Activated CD8-positive, alpha-beta memory T cell treated with anti-CD3 and anti-CD28 coated beads, Interleukin-2, amount 10 ng/mL, durations not matched to agents 7 days and 5 days (primary cell): ENCODE results near the gene SNX2. TPM values are rescaled to one million over a fixed set of nuclear protein-coding genes. Genes with fewer than 3 reads are reported as not detected.
A peak's percentile ranks its signal among the peaks of the same experiment; 100 is the strongest.

ENCODE experiments used
- ATAC-seq: fragments of 150-1000 bp; cut with Tn5 transposase; one replicate; pipeline ENCODE4 v1.10.0; 2021; ENCODE audit warnings: moderate library complexity
- CTCF ChIA-PET: fragments of 350-600 bp; sonication (Branson Sonifier 250); formaldehyde crosslinking; loops from one replicate; lab custom pipeline; 2021; ENCODE audit warnings: antibody characterized with exemption; lab: Charles Lee
- DNase-seq: peaks from one replicate; pipeline ENCODE4 v3.0.0-alpha.2; 2020
- H3K27ac Mint-ChIP-seq: one replicate; pipeline ENCODE4 v1.8.0; 2021; ENCODE audit warnings: mild to moderate bottlenecking, mixed read lengths
- H3K27me3 Mint-ChIP-seq: one replicate; pipeline ENCODE4 v1.8.0; 2021; ENCODE audit warnings: mixed read lengths
- H3K36me3 Mint-ChIP-seq: one replicate; pipeline ENCODE4 v1.8.0; 2021; ENCODE audit warnings: mild to moderate bottlenecking, mixed read lengths
- H3K4me1 Mint-ChIP-seq: one replicate; pipeline ENCODE4 v1.8.0; 2021; ENCODE audit warnings: mixed read lengths
- H3K4me3 Mint-ChIP-seq: one replicate; pipeline ENCODE4 v1.8.0; 2021; ENCODE audit warnings: mild to moderate bottlenecking, moderate library complexity, mixed read lengths
- H3K9me3 Mint-ChIP-seq: one replicate; pipeline ENCODE4 v1.8.0; 2022; ENCODE audit warnings: low read depth, mixed read lengths
- total RNA-seq, 2 experiments: library from RNA; stranded (reverse); gene quantifications; one replicate each; pipeline ENCODE4 v1.2.3, GENCODE V29; 2021

The SNX2 gene
- total RNA-seq, result 10 to 100 TPM; 29.5 to 34.8 TPM

GRCh38 chr5:122774861-122775549 is at the start of gene SNX2:
Gene SNX2, plus strand, starts transcription at chr5:122775080. Its CDS starts 24 bp downstream, at chr5:122775104.
- H3K9me3 Mint-ChIP-seq, result no peaks in the 10 kb centered on the region
- DNase-seq (peak; percentile 92), ATAC-seq (peak; percentile 95)
- H3K36me3 Mint-ChIP-seq, result peaks cover 4% of the 10 kb centered on the region
- CTCF ChIA-PET, result interaction anchor here (0.9 to 1.4 kb wide), 3 partner anchors 23 to 593 kb away, joined by 3 to 4 read pairs (median 3); no protein-coding TSS in a partner anchor
- H3K4me1 Mint-ChIP-seq, result peaks cover 32% of the 10 kb centered on the region
- peak within 1 kb of the TSS; percentile 93 for H3K4me3 Mint-ChIP-seq
- peaks cover 11% of the 10 kb centered on the region for H3K27me3 Mint-ChIP-seq
- H3K27ac Mint-ChIP-seq, result peak within 1 kb of the TSS; percentile 90

- H3K4me3 Mint-ChIP-seq, result no peak overlapping the region
- no peak overlapping the region for H3K27ac Mint-ChIP-seq
- peaks cover 8% of the 10 kb centered on the region for H3K4me1 Mint-ChIP-seq
- CTCF ChIA-PET, result no interaction called here
- no peak for DNase-seq
- no peaks in the 10 kb centered on the region for H3K36me3 Mint-ChIP-seq
- peaks cover 32% of the 10 kb centered on the region for H3K27me3 Mint-ChIP-seq
- no peak for ATAC-seq
- no peaks in the 10 kb centered on the region for H3K9me3 Mint-ChIP-seq
Measured at GRCh38 chr5:122727112-122727541, 47.8 kb upstream of the SNX2 start.

- no peak for ATAC-seq
- CTCF ChIA-PET, result no interaction called here
- Mint-ChIP-seq H3K36me3 (no peaks in the 10 kb centered on the region), H3K4me3 (no peak overlapping the region), H3K4me1 (no peaks in the 10 kb centered on the region), H3K27me3 (peaks cover 28% of the 10 kb centered on the region), H3K9me3 (no peaks in the 10 kb centered on the region), H3K27ac (no peak overlapping the region)
- no peak for DNase-seq
Measured at GRCh38 chr5:122730037-122730436, 44.8 kb upstream of the SNX2 start.

GRCh38 chr5:122730456-122730855 is 44.4 kb upstream of the SNX2 start:
- ATAC-seq (no peak), DNase-seq (no peak)
- H3K36me3 Mint-ChIP-seq, result no peaks in the 10 kb centered on the region
- peaks cover 28% of the 10 kb centered on the region for H3K27me3 Mint-ChIP-seq
- CTCF ChIA-PET, result no interaction called here
- no peaks in the 10 kb centered on the region for H3K9me3 Mint-ChIP-seq
- no peak overlapping the region for H3K4me3 Mint-ChIP-seq
- no peaks in the 10 kb centered on the region for H3K4me1 Mint-ChIP-seq
- no peak overlapping the region for H3K27ac Mint-ChIP-seq

GRCh38 chr5:122736086-122736845 is 38.6 kb upstream of the SNX2 start:
- no peaks in the 10 kb centered on the region for H3K9me3 Mint-ChIP-seq
- no peak for ATAC-seq
- CTCF ChIA-PET, result no interaction called here

GRCh38 chr5:122738088-122738487 is 36.8 kb upstream of the SNX2 start:
- no peak for ATAC-seq
- Mint-ChIP-seq H3K36me3 (no peaks in the 10 kb centered on the region), H3K4me1 (peaks cover 2% of the 10 kb centered on the region), H3K4me3 (no peak overlapping the region), H3K27ac (no peak overlapping the region), H3K9me3 (no peaks in the 10 kb centered on the region), H3K27me3 (peaks cover 7% of the 10 kb centered on the region)
- DNase-seq, result no peak
- CTCF ChIA-PET, result no interaction called here

More at GRCh38 chr5:122736086-122736845, 38.6 kb upstream of the SNX2 start:
- Mint-ChIP-seq H3K27me3 (peaks cover 9% of the 10 kb centered on the region), H3K36me3 (no peaks in the 10 kb centered on the region), H3K4me1 (peaks cover 2% of the 10 kb centered on the region), H3K4me3 (no peak overlapping the region), H3K27ac (no peak overlapping the region)
- DNase-seq, result no peak

- H3K27ac Mint-ChIP-seq, result no peak overlapping the region
- H3K4me3 Mint-ChIP-seq, result no peak overlapping the region
- H3K27me3 Mint-ChIP-seq, result peaks cover 5% of the 10 kb centered on the region
- ATAC-seq (no peak), DNase-seq (no peak)
- no peaks in the 10 kb centered on the region for H3K4me1 Mint-ChIP-seq
- CTCF ChIA-PET, result no interaction called here
- H3K9me3 Mint-ChIP-seq, result no peaks in the 10 kb centered on the region
- H3K36me3 Mint-ChIP-seq, result no peaks in the 10 kb centered on the region
Measured at GRCh38 chr5:122741681-122742080, 33.2 kb upstream of the SNX2 start.

- Mint-ChIP-seq H3K4me1 (no peaks in the 10 kb centered on the region), H3K4me3 (no peak overlapping the region), H3K27me3 (peaks cover 5% of the 10 kb centered on the region), H3K27ac (no peak overlapping the region), H3K9me3 (no peaks in the 10 kb centered on the region), H3K36me3 (no peaks in the 10 kb centered on the region)
- ATAC-seq, result no peak
- DNase-seq, result no peak
- CTCF ChIA-PET, result no interaction called here
Measured at GRCh38 chr5:122743261-122743660, 31.6 kb upstream of the SNX2 start.

GRCh38 chr5:122745597-122745996 is 29.3 kb upstream of the SNX2 start:
- Mint-ChIP-seq H3K9me3 (no peaks in the 10 kb centered on the region), H3K4me1 (no peaks in the 10 kb centered on the region), H3K4me3 (no peak overlapping the region), H3K27me3 (peaks cover 4% of the 10 kb centered on the region), H3K36me3 (no peaks in the 10 kb centered on the region), H3K27ac (no peak overlapping the region)
- CTCF ChIA-PET, result interaction anchor here (1.5 kb wide), 1 partner anchor 8 kb away, joined by 3 read pairs; no protein-coding TSS in a partner anchor
- DNase-seq, result no peak
- ATAC-seq, result no peak

- Mint-ChIP-seq H3K36me3 (no peaks in the 10 kb centered on the region), H3K27me3 (peaks cover 11% of the 10 kb centered on the region), H3K4me1 (no peaks in the 10 kb centered on the region), H3K9me3 (no peaks in the 10 kb centered on the region), H3K4me3 (no peak overlapping the region), H3K27ac (no peak overlapping the region)
- no peak for ATAC-seq
- no peak for DNase-seq
- CTCF ChIA-PET, result no interaction called here
Measured at GRCh38 chr5:122749886-122750285, 25.0 kb upstream of the SNX2 start.

GRCh38 chr5:122751293-122751782 is 23.5 kb upstream of the SNX2 start:
- no peak overlapping the region for H3K27ac Mint-ChIP-seq
- DNase-seq (no peak), ATAC-seq (no peak)
- H3K4me3 Mint-ChIP-seq, result no peak overlapping the region
- CTCF ChIA-PET, result interaction anchor here (1.5 kb wide), 1 partner anchor 24 kb away, joined by 4 read pairs; the partner anchor contains the start of gene SNX2
- no peaks in the 10 kb centered on the region for H3K36me3 Mint-ChIP-seq
- peaks cover 11% of the 10 kb centered on the region for H3K27me3 Mint-ChIP-seq
- H3K4me1 Mint-ChIP-seq, result peaks cover 8% of the 10 kb centered on the region
- H3K9me3 Mint-ChIP-seq, result no peaks in the 10 kb centered on the region

- H3K4me3 Mint-ChIP-seq, result no peak overlapping the region
- CTCF ChIA-PET, result interaction anchor here (0.9 kb wide), 1 partner anchor 8 kb away, joined by 3 read pairs; no protein-coding TSS in a partner anchor
- DNase-seq, result no peak
- no peak overlapping the region for H3K27ac Mint-ChIP-seq
- ATAC-seq, result no peak
- peaks cover 15% of the 10 kb centered on the region for H3K4me1 Mint-ChIP-seq
- no peaks in the 10 kb centered on the region for H3K36me3 Mint-ChIP-seq
- peaks cover 11% of the 10 kb centered on the region for H3K27me3 Mint-ChIP-seq
- no peaks in the 10 kb centered on the region for H3K9me3 Mint-ChIP-seq
Measured at GRCh38 chr5:122753500-122753899, 21.4 kb upstream of the SNX2 start.

GRCh38 chr5:122755783-122756182 is 19.1 kb upstream of the SNX2 start:
- Mint-ChIP-seq H3K27me3 (peaks cover 9% of the 10 kb centered on the region), H3K9me3 (no peaks in the 10 kb centered on the region), H3K27ac (no peak overlapping the region), H3K4me1 (peaks cover 15% of the 10 kb centered on the region), H3K4me3 (no peak overlapping the region), H3K36me3 (no peaks in the 10 kb centered on the region)
- CTCF ChIA-PET, result no interaction called here
- DNase-seq (no peak), ATAC-seq (no peak)
